Liver (tissue), 9 donors: ENCODE data around the gene TNNT3. TPM values are rescaled to one million over a fixed set of nuclear protein-coding genes. Genes with fewer than 3 reads are reported as not detected.

Source experiments
- DNase-seq: peaks from one replicate; pipeline ENCODE4 v3.0.0-alpha.2; 2017; ENCODE audit warnings: low spot score
- H3K27ac ChIP-seq, 2 donors: one replicate each; pipeline ENCODE4 v1.7.0; 2013; ENCODE audit warnings: inconsistent platforms in 2 of 2, low read length in 2 of 2, control low read depth in 1 of 2, low read depth in 1 of 2, mild to moderate bottlenecking in 1 of 2
- H3K27me3 ChIP-seq, 4 donors: one replicate each; pipeline versions ENCODE4 v1.6.1 to v1.7.0; 2013; ENCODE audit warnings: low read length in 3 of 4, inconsistent platforms in 1 of 4, mild to moderate bottlenecking in 1 of 4, moderate library complexity in 1 of 4; ENCODE audit not compliant: control insufficient read depth in 4 of 4, insufficient read depth in 4 of 4
- H3K36me3 ChIP-seq, 4 donors: one replicate each; pipeline versions ENCODE4 v1.6.1 to v1.7.0; 2013; ENCODE audit warnings: low read length in 3 of 4, mild to moderate bottlenecking in 3 of 4, low read depth in 1 of 4, moderate library complexity in 1 of 4; ENCODE audit not compliant: control insufficient read depth in 4 of 4, insufficient read depth in 3 of 4
- H3K4me1 ChIP-seq, 4 donors: one replicate each; pipeline versions ENCODE4 v1.6.1 to v1.7.0; 2013; ENCODE audit warnings: low read length in 3 of 4, mild to moderate bottlenecking in 3 of 4, moderate library complexity in 1 of 4; ENCODE audit not compliant: control insufficient read depth in 4 of 4, insufficient read depth in 4 of 4
- H3K4me3 ChIP-seq, 3 donors: one replicate each; pipeline versions ENCODE4 v1.6.1 to v1.7.0; 2013; ENCODE audit warnings: low read length in 3 of 3, control low read depth in 1 of 3, low read depth in 1 of 3, mild to moderate bottlenecking in 1 of 3
- H3K9ac ChIP-seq, 2 donors: one replicate each; pipeline ENCODE4 v1.7.0; 2013; ENCODE audit warnings: low read length in 2 of 2, mild to moderate bottlenecking in 2 of 2, moderate library complexity in 2 of 2, control low read depth in 1 of 2, low read depth in 1 of 2
- H3K9me3 ChIP-seq, 4 donors: one replicate each; pipeline versions ENCODE4 v1.6.1 to v1.7.0; 2013; ENCODE audit warnings: low read length in 3 of 4; ENCODE audit not compliant: control insufficient read depth in 4 of 4
- ATF3 ChIP-seq: IDR thresholded peaks from 2 replicates; pipeline ENCODE4 v1.6.1; 2016; ENCODE audit warnings: antibody characterized with exemption
- CTCF ChIP-seq: fragments of 150-350 bp; IDR thresholded peaks from 2 replicates; pipeline ENCODE4 v1.5.1; 2017; ENCODE audit warnings: improper control_type of control experiment, low read depth, low read length; ENCODE audit not compliant: missing input control
- EGR1 ChIP-seq, 2 donors: IDR thresholded peaks; 2 replicates each; pipeline ENCODE4 v1.6.1; 2016 to 2018; ENCODE audit warnings: antibody characterized with exemption in 2 of 2, low read depth in 2 of 2
- FOXA1 ChIP-seq: IDR thresholded peaks from 2 replicates; pipeline ENCODE4 v1.6.1; 2016; ENCODE audit warnings: antibody characterized with exemption
- FOXA2 ChIP-seq: IDR thresholded peaks from 2 replicates; pipeline ENCODE4 v1.6.1; 2016; ENCODE audit warnings: antibody characterized with exemption
- GABPA ChIP-seq, 2 donors: IDR thresholded peaks in 1 of 2; conservative IDR thresholded peaks in 1 of 2; 2 replicates each; pipeline ENCODE4 v1.6.1; 2016; ENCODE audit warnings: antibody characterized with exemption in 2 of 2, mild to moderate bottlenecking in 1 of 2, moderate library complexity in 1 of 2
- HNF4A ChIP-seq, 2 donors: conservative IDR thresholded peaks; 2 replicates each; pipeline ENCODE4 v1.6.1; 2016; ENCODE audit warnings: antibody characterized with exemption in 2 of 2, mild to moderate bottlenecking in 2 of 2
- HNF4G ChIP-seq: IDR thresholded peaks from 2 replicates; pipeline ENCODE4 v1.6.1; 2016; ENCODE audit warnings: antibody characterized with exemption
- JUND ChIP-seq, 2 donors: IDR thresholded peaks; 2 replicates each; pipeline ENCODE4 v1.6.1; 2016; ENCODE audit warnings: antibody characterized with exemption in 2 of 2
- MAX ChIP-seq: IDR thresholded peaks from 2 replicates; pipeline ENCODE4 v1.6.1; 2016; ENCODE audit warnings: antibody characterized with exemption
- NR2F2 ChIP-seq: IDR thresholded peaks from 2 replicates; pipeline ENCODE4 v1.6.1; 2016; ENCODE audit warnings: antibody characterized with exemption
- RAD21 ChIP-seq, 2 donors: IDR thresholded peaks; 2 replicates each; pipeline ENCODE4 v1.6.1; 2016; ENCODE audit warnings: antibody characterized with exemption in 2 of 2, mild to moderate bottlenecking in 2 of 2
- REST ChIP-seq: IDR thresholded peaks from 2 replicates; pipeline ENCODE4 v1.6.1; 2016; ENCODE audit warnings: antibody characterized with exemption, mild to moderate bottlenecking
- RXRA ChIP-seq, 2 donors: IDR thresholded peaks; 2 replicates each; pipeline ENCODE4 v1.6.1; 2017 to 2018; ENCODE audit warnings: antibody characterized with exemption in 2 of 2, mild to moderate bottlenecking in 1 of 2
- SP1 ChIP-seq: IDR thresholded peaks from 2 replicates; pipeline ENCODE4 v1.6.1; 2018; ENCODE audit warnings: antibody characterized with exemption, mild to moderate bottlenecking
- TAF1 ChIP-seq: conservative IDR thresholded peaks from 2 replicates; pipeline ENCODE4 v1.6.1; 2016; ENCODE audit warnings: antibody characterized with exemption, mild to moderate bottlenecking
- YY1 ChIP-seq: IDR thresholded peaks from 2 replicates; pipeline ENCODE4 v1.6.1; 2016; ENCODE audit warnings: antibody characterized with exemption, mild to moderate bottlenecking
- ZBTB33 ChIP-seq: IDR thresholded peaks from 2 replicates; pipeline ENCODE4 v1.6.1; 2016; ENCODE audit warnings: antibody characterized with exemption
- WGBS: extraction: QIAGEN DNeasy Blood & Tissue Kit; methylation state at CpG from one replicate; pipeline ENCODE4 v1.1.7; 2013; 5-methylcytosine and 5-hydroxymethylcytosine counted together
- polyA plus RNA-seq, 2 donors: library from polyadenylated mRNA; stranded (reverse) in 1 of 2; unstranded in 1 of 2; fragments of 200-250 nt in 1 of 2; fragments of >200 nt in 1 of 2; fragmentation: Nextera tagmentation in 1 of 2; extraction: Ambion mirVana in 1 of 2; gene quantifications; one replicate each; pipeline versions ENCODE4 v1.2.1 to v1.2.3, GENCODE V29; 2013 to 2015
- total RNA-seq, 2 donors: library from RNA; depleted of rRNA; stranded (reverse); fragments of >200 nt; gene quantifications; one replicate each; pipeline ENCODE4 v1.2.3, GENCODE V29; 2014
- donor health status: healthy.
- donor health status: healthy.
- donor health status: healthy.
- donor health status: healthy.
- donor health status: healthy.

Gene TNNT3
- total and polyA plus RNA-seq, 4 donors = 0.06 to 0.14 TPM; not detected in 2

- H3K36me3 ChIP-seq = peaks cover 0 to 2% (median 0%) of the 10 kb centered on the region in 4 donors
- H3K9me3 ChIP-seq = no peaks in the 10 kb centered on the region
- no peak for TF ChIP-seq SP1
- no peak for TF ChIP-seq NR2F2
- TF ChIP-seq FOXA1 = no peak
- no peak for TF ChIP-seq CTCF
- no peak for TF ChIP-seq YY1
- TF ChIP-seq FOXA2 = no peak
- TF ChIP-seq TAF1 = no peak
- TF ChIP-seq HNF4A (conservative IDR thresholded peaks at IDR 0.05) = no peak
- no peak for TF ChIP-seq EGR1 (IDR thresholded peaks at IDR 0.05; ENCODE audit: low read depth in 2 of 2)
- TF ChIP-seq RXRA (IDR thresholded peaks at IDR 0.05) = no peak
- TF ChIP-seq RAD21 (IDR thresholded peaks at IDR 0.05) = no peak
- no peak for TF ChIP-seq REST
- TF ChIP-seq HNF4G = no peak
- no peak for TF ChIP-seq MAX
- no peak for TF ChIP-seq GABPA (IDR thresholded peaks at IDR 0.05 in 1 of 2, conservative IDR thresholded peaks at IDR 0.05 in 1 of 2)
- TF ChIP-seq ZBTB33 = no peak
- TF ChIP-seq ATF3 = no peak
- TF ChIP-seq JUND (IDR thresholded peaks at IDR 0.05) = no peak
- H3K9ac ChIP-seq = no peak overlapping the region
- no peaks in the 10 kb centered on the region for H3K4me1 ChIP-seq
- no peak overlapping the region for H3K4me3 ChIP-seq
- 81% methylated on average over 43 of the region's 43 CpGs for WGBS
- no peak overlapping the region for H3K27ac ChIP-seq
- H3K27me3 ChIP-seq = no peaks in the 10 kb centered on the region
- no peak for DNase-seq
These were observed 37.9 kb upstream of the TNNT3 start for GRCh38 chr11:1881442-1882264.
